ENCODE data around the gene CERK.

GRCh38 chr22:46669201-46669600 is 68.9 kb downstream of the CERK start:
- TF ChIP-seq CTCF (IDR thresholded peaks at IDR 0.05) (no peak), EP300 (IDR thresholded peaks at IDR 0.05) (no peak)

All from suprapubic skin (tissue), 3 donors.